Ishikawa (cell line): ENCODE measurements around the gene PCSK2.
A peak's percentile ranks its signal among the peaks of the same experiment; 100 is the strongest.

Source experiments
- CEBPB ChIP-seq: IDR thresholded peaks from 2 replicates; pipeline ENCODE4 v1.6.1; 2012
- CREB1 ChIP-seq: IDR thresholded peaks from 2 replicates; pipeline ENCODE4 v1.6.1; 2012; ENCODE audit warnings: low read depth
- EGR1 ChIP-seq: IDR thresholded peaks from 2 replicates; pipeline ENCODE4 v1.6.1; 2012
- EP300 ChIP-seq: IDR thresholded peaks from 2 replicates; pipeline ENCODE4 v1.6.1; 2012; ENCODE audit warnings: borderline replicate concordance
- FOXM1 ChIP-seq: IDR thresholded peaks from 2 replicates; pipeline ENCODE4 v1.6.1; 2012; ENCODE audit warnings: low read depth, borderline replicate concordance
- NFIC ChIP-seq: IDR thresholded peaks from 2 replicates; pipeline ENCODE4 v1.6.1; 2012
- RAD21 ChIP-seq: IDR thresholded peaks from 2 replicates; pipeline ENCODE4 v1.6.1; 2012; ENCODE audit warnings: low read depth
- TAF1 ChIP-seq: IDR thresholded peaks from 2 replicates; pipeline ENCODE4 v1.6.1; 2012; ENCODE audit warnings: low read depth, mild to moderate bottlenecking
- TCF12 ChIP-seq: IDR thresholded peaks from 2 replicates; pipeline ENCODE4 v1.6.1; 2012; ENCODE audit warnings: low read depth
- TEAD4 ChIP-seq: IDR thresholded peaks from 2 replicates; pipeline ENCODE4 v1.6.1; 2012
- YY1 ChIP-seq: IDR thresholded peaks from 2 replicates; pipeline ENCODE4 v1.6.1; 2012; ENCODE audit warnings: low read depth
- ZBTB7A ChIP-seq: IDR thresholded peaks from 2 replicates; pipeline ENCODE4 v1.6.1; 2012; ENCODE audit warnings: low read depth
- TF ChIP-seq, protein P1 (sequence below): IDR thresholded peaks from 2 replicates; pipeline ENCODE4 v1.6.1; 2012; ENCODE audit warnings: low read depth, mild to moderate bottlenecking
- TF ChIP-seq, protein P2 (sequence below): IDR thresholded peaks from 2 replicates; pipeline ENCODE4 v1.6.1; 2012
- TF ChIP-seq, protein P3 (sequence below): IDR thresholded peaks from 2 replicates; pipeline ENCODE4 v1.6.1; 2012

PCSK2 gene

DNA sequence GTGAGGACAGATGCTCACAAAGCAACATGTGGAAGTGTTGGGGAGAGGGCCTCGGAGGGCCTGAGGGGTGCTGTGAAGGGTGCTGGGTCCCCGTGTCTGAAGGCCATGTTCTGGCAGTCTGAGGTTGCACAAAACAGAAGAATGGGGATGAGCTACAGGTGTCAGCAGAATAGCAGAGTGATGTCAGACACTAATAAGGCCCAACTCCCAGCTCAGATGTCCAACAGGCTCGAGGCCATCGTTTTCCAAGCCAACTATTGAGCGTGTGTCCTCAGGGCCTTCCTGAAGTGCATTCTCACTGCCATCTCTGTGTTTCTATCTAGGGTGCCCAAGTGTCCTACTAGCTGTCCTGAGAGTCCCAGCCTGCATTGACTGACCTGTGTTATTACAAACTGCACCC, 296.5 kb downstream of the PCSK2 start:
- no peak for TF ChIP-seq FOXM1
- TF ChIP-seq TCF12, result no peak
- no peak for TF ChIP-seq TEAD4
- no peak for TF ChIP-seq ZBTB7A
- no peak for TF ChIP-seq TAF1
- TF ChIP-seq EGR1, result no peak
- TF ChIP-seq YY1, result no peak
- TF ChIP-seq, protein P1, sequence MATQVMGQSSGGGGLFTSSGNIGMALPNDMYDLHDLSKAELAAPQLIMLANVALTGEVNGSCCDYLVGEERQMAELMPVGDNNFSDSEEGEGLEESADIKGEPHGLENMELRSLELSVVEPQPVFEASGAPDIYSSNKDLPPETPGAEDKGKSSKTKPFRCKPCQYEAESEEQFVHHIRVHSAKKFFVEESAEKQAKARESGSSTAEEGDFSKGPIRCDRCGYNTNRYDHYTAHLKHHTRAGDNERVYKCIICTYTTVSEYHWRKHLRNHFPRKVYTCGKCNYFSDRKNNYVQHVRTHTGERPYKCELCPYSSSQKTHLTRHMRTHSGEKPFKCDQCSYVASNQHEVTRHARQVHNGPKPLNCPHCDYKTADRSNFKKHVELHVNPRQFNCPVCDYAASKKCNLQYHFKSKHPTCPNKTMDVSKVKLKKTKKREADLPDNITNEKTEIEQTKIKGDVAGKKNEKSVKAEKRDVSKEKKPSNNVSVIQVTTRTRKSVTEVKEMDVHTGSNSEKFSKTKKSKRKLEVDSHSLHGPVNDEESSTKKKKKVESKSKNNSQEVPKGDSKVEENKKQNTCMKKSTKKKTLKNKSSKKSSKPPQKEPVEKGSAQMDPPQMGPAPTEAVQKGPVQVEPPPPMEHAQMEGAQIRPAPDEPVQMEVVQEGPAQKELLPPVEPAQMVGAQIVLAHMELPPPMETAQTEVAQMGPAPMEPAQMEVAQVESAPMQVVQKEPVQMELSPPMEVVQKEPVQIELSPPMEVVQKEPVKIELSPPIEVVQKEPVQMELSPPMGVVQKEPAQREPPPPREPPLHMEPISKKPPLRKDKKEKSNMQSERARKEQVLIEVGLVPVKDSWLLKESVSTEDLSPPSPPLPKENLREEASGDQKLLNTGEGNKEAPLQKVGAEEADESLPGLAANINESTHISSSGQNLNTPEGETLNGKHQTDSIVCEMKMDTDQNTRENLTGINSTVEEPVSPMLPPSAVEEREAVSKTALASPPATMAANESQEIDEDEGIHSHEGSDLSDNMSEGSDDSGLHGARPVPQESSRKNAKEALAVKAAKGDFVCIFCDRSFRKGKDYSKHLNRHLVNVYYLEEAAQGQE, result no peak
- no peak for TF ChIP-seq EP300
- TF ChIP-seq, protein P2, sequence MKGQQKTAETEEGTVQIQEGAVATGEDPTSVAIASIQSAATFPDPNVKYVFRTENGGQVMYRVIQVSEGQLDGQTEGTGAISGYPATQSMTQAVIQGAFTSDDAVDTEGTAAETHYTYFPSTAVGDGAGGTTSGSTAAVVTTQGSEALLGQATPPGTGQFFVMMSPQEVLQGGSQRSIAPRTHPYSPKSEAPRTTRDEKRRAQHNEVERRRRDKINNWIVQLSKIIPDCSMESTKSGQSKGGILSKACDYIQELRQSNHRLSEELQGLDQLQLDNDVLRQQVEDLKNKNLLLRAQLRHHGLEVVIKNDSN, result no peak
- no peak for TF ChIP-seq RAD21
- no peak for TF ChIP-seq NFIC
- TF ChIP-seq CREB1, result no peak
- TF ChIP-seq CEBPB, result no peak
- TF ChIP-seq, protein P3, sequence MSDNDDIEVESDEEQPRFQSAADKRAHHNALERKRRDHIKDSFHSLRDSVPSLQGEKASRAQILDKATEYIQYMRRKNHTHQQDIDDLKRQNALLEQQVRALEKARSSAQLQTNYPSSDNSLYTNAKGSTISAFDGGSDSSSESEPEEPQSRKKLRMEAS, result no peak

DNA sequence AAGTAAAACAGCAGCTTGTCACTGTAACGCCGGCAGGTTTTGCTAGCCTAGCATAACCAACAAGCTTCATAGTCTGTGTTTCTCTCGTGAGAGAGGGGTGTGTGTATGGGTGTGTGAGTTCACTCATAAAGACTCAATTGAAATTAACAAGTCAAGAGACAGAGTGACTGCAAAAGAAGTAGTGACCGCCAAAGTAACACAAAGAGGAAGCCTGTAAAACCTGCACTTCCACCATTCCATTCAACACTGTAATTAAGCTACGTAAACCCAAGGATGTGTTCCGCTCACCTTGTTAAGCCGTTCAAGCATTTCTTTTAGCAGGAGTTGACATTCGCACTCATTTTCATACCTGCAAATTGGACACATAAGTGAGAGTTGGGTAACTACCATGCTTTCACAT, 297.7 kb downstream of the PCSK2 start:
- TF ChIP-seq TCF12, result no peak
- TF ChIP-seq, protein P2, result no peak

DNA sequence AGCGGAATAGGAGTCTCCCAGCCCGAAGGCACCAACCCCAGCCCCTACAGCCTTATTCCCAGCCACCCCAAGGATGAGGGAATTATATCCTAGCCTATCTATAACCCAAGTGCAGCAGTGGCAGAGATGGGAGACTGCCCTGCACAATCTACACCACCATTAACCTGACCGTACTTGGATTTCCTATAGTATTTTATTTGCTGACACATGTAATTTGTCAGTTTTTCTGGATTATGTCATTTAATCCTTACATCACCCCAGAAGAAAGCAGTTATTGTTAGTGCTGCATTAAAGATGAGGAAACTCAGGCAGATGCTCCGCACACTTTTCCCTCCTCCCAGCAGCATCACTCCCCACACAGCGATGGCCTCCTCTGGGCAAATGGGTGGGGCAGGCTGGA, 298.3 kb downstream of the PCSK2 start:
- TF ChIP-seq TCF12 (no peak), EP300 (no peak), CEBPB (no peak), TEAD4 (no peak)
- TF ChIP-seq, protein P3, result no peak

DNA sequence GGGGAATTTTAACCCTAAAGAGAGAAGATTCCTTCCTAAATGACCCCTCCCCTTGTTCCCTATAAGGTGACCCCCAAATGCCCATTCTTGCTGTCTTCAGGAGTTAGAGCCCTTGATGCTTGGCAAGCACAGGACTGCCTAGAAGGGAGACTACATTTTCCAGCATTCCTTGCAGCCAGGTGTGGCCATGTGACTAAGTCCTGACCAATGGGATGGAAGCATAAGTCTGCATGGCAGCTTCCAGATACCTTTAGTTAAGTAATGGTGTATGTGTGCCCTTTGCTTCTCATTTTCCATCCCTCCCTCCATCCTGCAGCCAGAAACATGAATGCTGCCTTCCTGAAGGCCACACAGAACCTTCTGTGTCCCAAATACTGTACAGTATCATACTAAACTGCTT, 298.8 kb downstream of the PCSK2 start:
- TF ChIP-seq YY1 (peak; percentile 70; the same call in 1 of the 2 replicates), TAF1 (no peak)
- TF ChIP-seq, protein P2, result peak; percentile 98

DNA sequence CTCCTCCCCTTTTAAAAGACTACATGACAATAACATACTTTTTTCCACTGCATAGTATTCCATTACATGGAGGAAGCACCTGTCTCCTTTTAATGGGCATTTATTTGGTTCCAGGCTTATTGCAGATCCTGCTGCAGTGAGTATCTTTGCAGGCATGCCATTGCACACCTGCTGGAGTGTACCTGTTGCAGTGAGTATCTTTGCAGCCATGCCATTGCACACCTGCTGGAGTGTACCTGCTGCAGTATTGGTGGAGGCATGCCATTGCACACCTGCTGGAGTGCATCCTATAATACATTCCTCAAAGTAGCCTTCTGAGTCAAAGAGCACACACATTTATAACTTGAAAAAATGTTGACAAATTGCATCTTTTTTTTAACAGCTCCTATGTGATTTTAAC, 302.7 kb downstream of the PCSK2 start:
- TF ChIP-seq, protein P3, result no peak
- TF ChIP-seq ZBTB7A, result no peak
- TF ChIP-seq TAF1, result no peak
- TF ChIP-seq, protein P1, result no peak
- no peak for TF ChIP-seq TCF12
- no peak for TF ChIP-seq NFIC
- TF ChIP-seq EGR1, result no peak
- TF ChIP-seq TEAD4, result no peak
- no peak for TF ChIP-seq RAD21
- no peak for TF ChIP-seq CREB1
- no peak for TF ChIP-seq CEBPB
- TF ChIP-seq YY1, result no peak
- TF ChIP-seq EP300, result no peak
- TF ChIP-seq FOXM1, result no peak
- TF ChIP-seq, protein P2, result no peak

DNA sequence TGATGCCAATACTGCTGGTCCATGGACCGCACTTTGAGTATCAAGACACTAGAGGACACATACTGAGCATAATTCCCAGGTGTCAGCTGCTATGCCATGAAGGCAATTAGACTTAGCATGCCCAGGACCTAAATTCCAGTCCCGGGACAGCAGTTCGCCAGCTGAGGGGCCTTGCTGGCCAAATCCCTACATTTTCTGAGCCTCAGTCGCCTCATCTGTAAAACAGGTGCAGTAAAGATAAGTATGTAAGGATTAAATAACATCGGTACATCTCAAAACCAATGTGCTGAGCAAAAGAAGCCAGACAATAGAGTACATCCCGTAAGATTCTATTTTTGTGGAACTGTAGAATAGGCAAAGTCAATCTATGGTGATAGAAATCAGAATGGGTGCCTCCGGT, 303.3 kb downstream of the PCSK2 start:
- no peak for TF ChIP-seq FOXM1
- no peak for TF ChIP-seq RAD21
- TF ChIP-seq ZBTB7A, result no peak
- no peak for TF ChIP-seq EP300
- TF ChIP-seq TEAD4, result no peak
- TF ChIP-seq, protein P2, result no peak
- no peak for TF ChIP-seq YY1
- TF ChIP-seq NFIC, result no peak
- TF ChIP-seq, protein P3, result no peak
- TF ChIP-seq EGR1, result no peak
- no peak for TF ChIP-seq TCF12
